Uterus (tissue), 4 donors: ENCODE measurements around the gene TRIM66. TPM values are rescaled to one million over a fixed set of nuclear protein-coding genes. Genes with fewer than 3 reads are reported as not detected.

ENCODE experiments used
- DNase-seq, 2 donors: peaks; one replicate each; pipeline ENCODE4 v3.0.0-alpha.2; 2019 to 2020
- H3K27ac ChIP-seq, 2 donors: fragments of 200-600 bp; sonication (generic); 1 replicate in 1 of 2; 2 replicates in 1 of 2; pipeline ENCODE4 v1.5.1; 2016 to 2018
- H3K27me3 ChIP-seq, 2 donors: fragments of 200-600 bp; sonication (generic); one replicate each; pipeline ENCODE4 v1.5.1; 2018 to 2019; ENCODE audit warnings: control low read depth in 1 of 2
- H3K36me3 ChIP-seq, 2 donors: fragments of 200-600 bp; sonication (generic); one replicate each; pipeline ENCODE4 v1.5.1; 2019; ENCODE audit warnings: control low read depth in 1 of 2
- H3K4me1 ChIP-seq, 2 donors: fragments of 200-600 bp; sonication (generic); one replicate each; pipeline ENCODE4 v1.5.1; 2018 to 2019; ENCODE audit warnings: control low read depth in 1 of 2
- H3K4me3 ChIP-seq, 2 donors: fragments of 200-600 bp; sonication (generic); 1 replicate in 1 of 2; 2 replicates in 1 of 2; pipeline ENCODE4 v1.5.1; 2018 to 2019; ENCODE audit warnings: mild to moderate bottlenecking in 1 of 2
- H3K9me3 ChIP-seq, 2 donors: fragments of 200-600 bp; sonication (generic); one replicate each; pipeline ENCODE4 v1.5.1; 2019; ENCODE audit warnings: control low read depth in 1 of 2
- CTCF ChIP-seq, 4 experiments: fragments of 200-600 bp in 2 of 4; fragments of 450-650 bp in 2 of 4; sonication (generic) in 2 of 4; IDR thresholded peaks; one replicate each; pipeline ENCODE4 v1.5.1; 2016 to 2019; ENCODE audit warnings: antibody characterized with exemption in 4 of 4, mild to moderate bottlenecking in 2 of 4, moderate library complexity in 1 of 4
- POLR2A ChIP-seq, 2 donors: fragments of 450-650 bp; IDR thresholded peaks; one replicate each; pipeline ENCODE4 v1.6.1; 2016; ENCODE audit warnings: antibody characterized with exemption in 2 of 2, mild to moderate bottlenecking in 1 of 2, moderate library complexity in 1 of 2
- intact Hi-C: fragments of 100-400 bp; cut with DNase I; formaldehyde crosslinking; loops from one replicate; pipeline ENCODE4 v1.15.1; 2023; ENCODE audit warnings: low total_unique reads
- total RNA-seq, 4 donors: library from RNA; depleted of rRNA in 3 of 4; stranded (reverse); fragments of >200 nt in 3 of 4; gene quantifications; one replicate each; pipeline versions ENCODE4 v1.1.0 to v1.2.4, GENCODE V29; 2014 to 2023
- donor health status: DM: yes; HTN: yes; CAD: no.

The TRIM66 gene
- total RNA-seq, 4 donors from 2014 or later = 7.4 to 18.2 (median 10.5) TPM

- no peaks in the 10 kb centered on the region for H3K36me3 ChIP-seq
- TF ChIP-seq POLR2A (IDR thresholded peaks at IDR 0.05) = no peak
- no peak for TF ChIP-seq CTCF (IDR thresholded peaks at IDR 0.05)
- H3K27me3 ChIP-seq = no peaks in the 10 kb centered on the region
- H3K4me1 ChIP-seq = no peaks in the 10 kb centered on the region
- no peak overlapping the region for H3K27ac ChIP-seq
- H3K9me3 ChIP-seq = no peaks in the 10 kb centered on the region
- DNase-seq = no peak
- intact Hi-C loops = no loop called here
- H3K4me3 ChIP-seq = no peak overlapping the region
These were observed 98.0 kb downstream of the TRIM66 start for GRCh38 chr11:8584511-8584910.

- no peaks in the 10 kb centered on the region for H3K4me1 ChIP-seq
- no peak overlapping the region for H3K27ac ChIP-seq
- no peaks in the 10 kb centered on the region for H3K27me3 ChIP-seq
- H3K36me3 ChIP-seq = no peaks in the 10 kb centered on the region
- no peak overlapping the region for H3K4me3 ChIP-seq
- no peak for TF ChIP-seq CTCF (IDR thresholded peaks at IDR 0.05)
- no peak for TF ChIP-seq POLR2A (IDR thresholded peaks at IDR 0.05)
- no peak for DNase-seq
- H3K9me3 ChIP-seq = no peaks in the 10 kb centered on the region
- intact Hi-C loops = no loop called here
These were observed 98.4 kb downstream of the TRIM66 start for GRCh38 chr11:8584082-8584481.

GRCh38 chr11:8581300-8581699 is 101.2 kb downstream of the TRIM66 start:
- Histone ChIP-seq H3K27me3 (no peaks in the 10 kb centered on the region), H3K4me3 (no peak overlapping the region), H3K27ac (no peak overlapping the region), H3K4me1 (no peaks in the 10 kb centered on the region), H3K36me3 (no peaks in the 10 kb centered on the region), H3K9me3 (no peaks in the 10 kb centered on the region)
- intact Hi-C loops = no loop called here
- DNase-seq = no peak
- TF ChIP-seq POLR2A (IDR thresholded peaks at IDR 0.05) (no peak), CTCF (IDR thresholded peaks at IDR 0.05) (no peak)

- no peaks in the 10 kb centered on the region for H3K36me3 ChIP-seq
- no peaks in the 10 kb centered on the region for H3K4me1 ChIP-seq
- H3K4me3 ChIP-seq = no peak overlapping the region
- DNase-seq = no peak
- no peaks in the 10 kb centered on the region for H3K27me3 ChIP-seq
- intact Hi-C loops = no loop called here
- no peaks in the 10 kb centered on the region for H3K9me3 ChIP-seq
- TF ChIP-seq CTCF (IDR thresholded peaks at IDR 0.05) (no peak), POLR2A (IDR thresholded peaks at IDR 0.05) (no peak)
- no peak overlapping the region for H3K27ac ChIP-seq
These were observed 104.5 kb downstream of the TRIM66 start for GRCh38 chr11:8577791-8578581.

- intact Hi-C loops = no loop called here
- H3K4me1 ChIP-seq = no peaks in the 10 kb centered on the region
- no peaks in the 10 kb centered on the region for H3K27me3 ChIP-seq
- H3K9me3 ChIP-seq = no peaks in the 10 kb centered on the region
- no peak overlapping the region for H3K4me3 ChIP-seq
- no peak overlapping the region for H3K27ac ChIP-seq
- TF ChIP-seq CTCF (IDR thresholded peaks at IDR 0.05) (no peak), POLR2A (IDR thresholded peaks at IDR 0.05) (no peak)
- DNase-seq = no peak
- no peaks in the 10 kb centered on the region for H3K36me3 ChIP-seq
These were observed 107.7 kb downstream of the TRIM66 start for GRCh38 chr11:8574798-8575197.
